Mucosa of rectum (tissue), 2 donors: ENCODE results near the gene KIFC1.

Source experiments
- H3K27ac ChIP-seq, 2 donors: one replicate each; pipeline ENCODE4 v1.7.0; 2013; ENCODE audit warnings: inconsistent platforms in 2 of 2, low read depth in 2 of 2, low read length in 2 of 2
- H3K27me3 ChIP-seq, 2 donors: one replicate each; pipeline ENCODE4 v1.7.0; 2013; ENCODE audit warnings: low read length in 2 of 2; ENCODE audit not compliant: control insufficient read depth in 2 of 2, insufficient read depth in 2 of 2
- H3K36me3 ChIP-seq, 2 donors: one replicate each; pipeline ENCODE4 v1.7.0; 2013; ENCODE audit warnings: low read length in 2 of 2; ENCODE audit not compliant: control insufficient read depth in 2 of 2, insufficient read depth in 2 of 2
- H3K4me1 ChIP-seq, 2 donors: one replicate each; pipeline ENCODE4 v1.7.0; 2013; ENCODE audit warnings: low read length in 2 of 2, mild to moderate bottlenecking in 1 of 2; ENCODE audit not compliant: control insufficient read depth in 2 of 2, insufficient read depth in 2 of 2
- H3K4me3 ChIP-seq, 2 donors: one replicate each; pipeline ENCODE4 v1.7.0; 2013; ENCODE audit warnings: low read length in 2 of 2
- H3K9ac ChIP-seq, 2 donors: one replicate each; pipeline ENCODE4 v1.7.0; 2013; ENCODE audit warnings: low read length in 2 of 2, low read depth in 1 of 2, mild to moderate bottlenecking in 1 of 2
- H3K9me3 ChIP-seq, 2 donors: one replicate each; pipeline ENCODE4 v1.7.0; 2013; ENCODE audit warnings: low read length in 2 of 2; ENCODE audit not compliant: control insufficient read depth in 2 of 2
- donor health status: healthy.
- donor health status: Normal muscosa, but diverticular disease.

Gene KIFC1

DNA sequence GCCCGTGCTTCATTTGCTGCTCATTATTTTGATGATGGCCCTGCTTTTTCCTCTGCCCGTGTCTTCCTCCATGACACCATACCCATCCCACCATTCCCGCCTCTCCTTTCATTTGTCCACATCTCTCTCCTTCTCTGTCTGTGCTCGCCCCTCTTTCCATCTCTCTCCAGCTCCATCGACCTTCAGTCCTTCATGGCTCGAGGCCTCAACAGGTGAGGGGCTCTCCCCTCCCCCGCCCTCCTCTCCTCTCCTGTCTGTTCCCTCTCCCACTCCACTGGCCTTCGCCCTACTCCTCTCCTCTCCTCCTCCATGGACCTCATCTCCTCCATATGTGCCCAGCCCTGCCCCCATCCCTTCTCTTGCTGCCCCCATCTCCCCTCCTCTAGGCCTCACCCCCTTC is 50.7 kb downstream of the KIFC1 start:
- no peak overlapping the region for H3K9ac ChIP-seq
- peaks cover 15 to 17% of the 10 kb centered on the region in 2 donors for H3K36me3 ChIP-seq
- H3K4me3 ChIP-seq = no peak overlapping the region
- no peaks in the 10 kb centered on the region for H3K4me1 ChIP-seq
- no peaks in the 10 kb centered on the region for H3K27me3 ChIP-seq
- no peak overlapping the region for H3K27ac ChIP-seq
- H3K9me3 ChIP-seq = no peaks in the 10 kb centered on the region

GRCh38 chr6:33443025-33443424 is 51.4 kb downstream of the KIFC1 start:
- H3K4me1 ChIP-seq = no peaks in the 10 kb centered on the region
- H3K4me3 ChIP-seq = no peak overlapping the region
- no peak overlapping the region for H3K27ac ChIP-seq
- no peak overlapping the region for H3K9ac ChIP-seq
- peaks cover 12 to 16% of the 10 kb centered on the region in 2 donors for H3K36me3 ChIP-seq
- no peaks in the 10 kb centered on the region for H3K27me3 ChIP-seq
- no peaks in the 10 kb centered on the region for H3K9me3 ChIP-seq

- no peaks in the 10 kb centered on the region for H3K27me3 ChIP-seq
- no peaks in the 10 kb centered on the region for H3K9me3 ChIP-seq
- H3K4me3 ChIP-seq = no peak overlapping the region
- H3K4me1 ChIP-seq = no peaks in the 10 kb centered on the region
- H3K9ac ChIP-seq = no peak overlapping the region
- peaks cover 7 to 15% of the 10 kb centered on the region in 2 donors for H3K36me3 ChIP-seq
- no peak overlapping the region for H3K27ac ChIP-seq
These were observed 52.2 kb downstream of the KIFC1 start for GRCh38 chr6:33443619-33444504.

DNA sequence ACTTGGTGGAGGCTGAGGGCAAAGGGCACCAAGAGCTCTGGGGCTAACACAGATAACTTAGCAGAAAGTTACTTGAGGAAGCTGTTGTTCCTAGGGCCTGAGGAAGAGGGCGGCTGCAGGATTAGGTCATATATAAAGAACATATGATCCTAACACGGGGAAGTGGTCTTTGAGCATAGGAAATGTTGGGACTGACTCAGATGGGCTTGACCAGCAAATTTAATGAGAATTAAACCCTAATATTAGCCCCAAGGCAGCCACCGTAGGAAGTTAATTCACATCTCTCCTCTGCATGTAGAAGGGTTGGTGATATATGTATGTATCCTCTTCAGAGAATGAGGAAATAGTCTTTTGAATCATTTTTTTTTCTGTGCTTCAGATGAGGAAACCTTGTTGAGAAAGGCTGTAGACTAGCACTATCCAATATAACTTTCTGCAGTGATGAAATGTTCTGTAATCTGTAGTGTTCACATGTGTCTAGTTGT is 53.5 kb downstream of the KIFC1 start:
- no peak overlapping the region for H3K4me3 ChIP-seq
- H3K4me1 ChIP-seq = no peaks in the 10 kb centered on the region
- H3K9ac ChIP-seq = no peak overlapping the region
- H3K27me3 ChIP-seq = no peaks in the 10 kb centered on the region
- no peak overlapping the region for H3K27ac ChIP-seq
- H3K36me3 ChIP-seq = peaks cover 7 to 14% of the 10 kb centered on the region in 2 donors
- no peaks in the 10 kb centered on the region for H3K9me3 ChIP-seq

DNA sequence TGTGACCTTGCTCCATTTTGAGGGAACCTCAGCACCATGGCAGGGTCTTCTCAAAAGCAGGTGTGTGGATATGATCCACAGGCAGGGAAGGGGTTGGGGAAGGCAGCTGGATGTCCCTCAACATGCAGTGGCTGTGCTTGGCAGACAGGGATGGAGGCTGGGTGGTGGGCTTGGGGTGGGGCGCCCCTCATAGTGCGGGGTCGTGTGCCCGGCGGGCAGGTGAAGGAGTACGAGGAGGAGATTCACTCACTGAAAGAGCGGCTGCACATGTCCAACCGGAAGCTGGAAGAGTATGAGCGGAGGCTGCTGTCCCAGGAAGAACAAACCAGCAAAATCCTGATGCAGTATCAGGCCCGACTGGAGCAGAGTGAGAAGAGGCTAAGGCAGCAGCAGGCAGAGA is 54.7 kb downstream of the KIFC1 start:
- no peak overlapping the region for H3K4me3 ChIP-seq
- no peaks in the 10 kb centered on the region for H3K27me3 ChIP-seq
- no peak overlapping the region for H3K27ac ChIP-seq
- no peaks in the 10 kb centered on the region for H3K9me3 ChIP-seq
- peaks cover 7 to 14% of the 10 kb centered on the region in 2 donors for H3K36me3 ChIP-seq
- no peaks in the 10 kb centered on the region for H3K4me1 ChIP-seq
- H3K9ac ChIP-seq = no peak overlapping the region

DNA sequence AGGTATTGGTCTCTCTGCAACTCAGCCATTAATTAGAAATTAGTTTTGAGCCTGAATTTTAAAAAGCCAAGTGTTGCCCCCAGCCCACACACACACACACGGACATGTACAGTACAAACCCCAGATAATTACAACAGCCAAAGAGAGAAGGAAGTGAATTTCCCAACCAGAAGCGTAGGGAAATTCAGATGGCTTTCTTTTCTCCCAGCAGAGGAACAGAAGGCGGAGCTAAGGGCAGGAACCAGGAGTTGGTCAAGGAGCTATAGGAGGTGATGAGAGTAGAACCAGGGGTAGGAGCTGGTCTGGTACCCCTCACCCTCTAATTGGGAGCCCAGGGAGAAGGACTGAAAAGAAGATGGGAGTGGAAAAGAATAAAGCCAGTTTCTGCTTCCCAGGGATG is 58.8 kb downstream of the KIFC1 start:
- Histone ChIP-seq H3K27me3 (no peaks in the 10 kb centered on the region), H3K9me3 (no peaks in the 10 kb centered on the region), H3K27ac (no peak overlapping the region), H3K4me1 (peaks cover 5 to 11% of the 10 kb centered on the region in 2 donors), H3K9ac (no peak overlapping the region), H3K36me3 (peaks cover 0 to 12% of the 10 kb centered on the region in 2 donors), H3K4me3 (no peak overlapping the region)

- H3K4me3 ChIP-seq = no peak overlapping the region
- H3K36me3 ChIP-seq = peaks cover 0 to 7% of the 10 kb centered on the region in 2 donors
- H3K9ac ChIP-seq = no peak overlapping the region
- H3K9me3 ChIP-seq = no peaks in the 10 kb centered on the region
- H3K27ac ChIP-seq = no peak overlapping the region
- peaks cover 5 to 11% of the 10 kb centered on the region in 2 donors for H3K4me1 ChIP-seq
- H3K27me3 ChIP-seq = no peaks in the 10 kb centered on the region
These were observed 60.0 kb downstream of the KIFC1 start for GRCh38 chr6:33451606-33452005.

GRCh38 chr6:33452496-33452895 is 60.9 kb downstream of the KIFC1 start:
- Histone ChIP-seq H3K4me3 (no peak overlapping the region), H3K36me3 (peaks cover 0 to 7% of the 10 kb centered on the region in 2 donors), H3K9me3 (no peaks in the 10 kb centered on the region), H3K4me1 (peaks cover 5 to 11% of the 10 kb centered on the region in 2 donors), H3K27me3 (no peaks in the 10 kb centered on the region), H3K9ac (no peak overlapping the region), H3K27ac (no peak overlapping the region)

- H3K4me3 ChIP-seq = peak overlapping the region; percentile 92 to 93
- H3K27me3 ChIP-seq = no peaks in the 10 kb centered on the region
- H3K9ac ChIP-seq = peak overlapping the region; percentile 92 to 94
- peaks cover 5 to 11% of the 10 kb centered on the region in 2 donors for H3K4me1 ChIP-seq
- H3K36me3 ChIP-seq = no peaks in the 10 kb centered on the region
- H3K27ac ChIP-seq = peak overlapping the region in 1 of 2 donors; percentile 71
- H3K9me3 ChIP-seq = no peaks in the 10 kb centered on the region
These were observed 61.9 kb downstream of the KIFC1 start for GRCh38 chr6:33453393-33454008.
